T47D (cell line): ENCODE measurements around the gene DCLRE1C.
"Not testable (repeated sequence)": the region's sequence is repeated elsewhere in the genome, so short reads cannot be mapped to it uniquely, and the experiment has no call there.

Source experiments
- DNase-seq, 2 experiments: peaks; one replicate each; pipeline versions ENCODE4 v3.0.0 to v3.0.0-alpha.2; 2011 to 2012; ENCODE audit warnings: low read depth in 1 of 2, low spot score in 1 of 2
- JUND ChIP-seq: IDR thresholded peaks from 2 replicates; pipeline ENCODE4 v1.6.1; 2012; ENCODE audit warnings: low read depth
- in situ Hi-C: cut with HindIII; loops from 2 replicates; pipeline ENCODE4 v1.10.0; 2016; ENCODE audit warnings: low sequenced_read_pairs, low pct_unique_long_range_greater_than_20kb

DCLRE1C gene

DNA sequence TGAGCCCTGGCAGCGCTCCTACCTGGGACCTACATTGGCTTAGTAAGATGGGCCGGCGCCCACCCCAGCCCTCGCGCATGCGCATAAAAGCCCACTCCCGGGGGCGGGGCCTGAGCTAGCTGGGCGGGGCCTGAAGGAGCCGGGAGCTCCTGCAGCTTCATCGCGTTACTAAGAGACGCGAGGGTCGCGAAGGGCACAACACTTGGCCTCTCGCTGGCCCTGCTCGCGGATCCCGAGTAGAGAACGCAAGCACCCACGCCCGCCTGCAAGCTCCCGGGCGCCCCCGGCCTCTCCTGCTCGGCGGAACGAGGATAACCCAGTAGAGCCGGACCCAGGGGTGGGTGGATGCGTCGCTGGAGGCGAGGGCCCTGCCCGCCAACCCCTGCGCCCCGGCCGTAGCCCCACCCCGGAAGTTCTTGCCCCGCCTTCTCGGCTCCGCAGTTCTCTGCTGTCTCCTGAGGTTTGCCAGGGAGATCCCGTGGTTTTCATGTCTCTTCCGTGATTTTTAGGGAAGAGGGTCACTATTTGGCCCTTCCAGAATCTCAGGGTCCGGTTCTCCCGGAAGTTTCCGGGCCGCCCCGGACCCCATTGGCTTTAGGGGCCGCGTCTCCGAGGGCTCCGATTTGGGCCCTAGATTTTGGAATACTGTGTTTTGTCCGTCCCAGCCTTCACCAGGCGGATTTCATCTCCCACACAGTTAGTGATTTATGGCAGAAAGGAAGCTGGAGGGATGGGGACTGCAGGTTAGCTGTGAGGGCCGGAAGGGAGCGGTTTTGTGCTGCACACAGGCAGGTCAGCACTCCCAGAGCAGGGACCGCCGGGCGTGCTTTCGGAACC is 5.5 kb upstream of the DCLRE1C start, which contains the start of gene MEIG1:
Gene MEIG1, plus strand, starts transcription at position 168 of the 837 bp plus-strand sequence. CDS start 7,081 bp downstream, outside the sequence.
- peak; percentile 84 to 97 for DNase-seq
- no peak for TF ChIP-seq JUND
- in situ Hi-C loops, result no loop called here

DNA sequence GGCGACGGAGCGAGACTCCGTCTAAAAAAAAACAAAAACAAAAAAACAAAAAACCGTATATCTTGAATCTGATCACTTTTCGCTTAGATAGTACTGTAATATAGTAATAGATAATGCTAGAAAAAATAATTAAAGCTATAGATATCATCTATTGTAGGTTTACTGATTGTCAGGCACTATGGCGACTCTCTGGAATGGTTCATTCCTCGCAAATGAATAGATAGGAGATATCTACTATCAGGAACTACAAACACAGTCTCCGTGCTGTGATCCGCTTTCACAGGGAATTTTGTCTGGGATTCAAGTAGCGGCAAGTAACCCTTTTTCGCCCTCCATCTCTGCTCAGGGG is 5.0 kb upstream of the DCLRE1C start:
- DNase-seq, result no peak
- in situ Hi-C loops, result no loop called here
- TF ChIP-seq JUND, result no peak

DNA sequence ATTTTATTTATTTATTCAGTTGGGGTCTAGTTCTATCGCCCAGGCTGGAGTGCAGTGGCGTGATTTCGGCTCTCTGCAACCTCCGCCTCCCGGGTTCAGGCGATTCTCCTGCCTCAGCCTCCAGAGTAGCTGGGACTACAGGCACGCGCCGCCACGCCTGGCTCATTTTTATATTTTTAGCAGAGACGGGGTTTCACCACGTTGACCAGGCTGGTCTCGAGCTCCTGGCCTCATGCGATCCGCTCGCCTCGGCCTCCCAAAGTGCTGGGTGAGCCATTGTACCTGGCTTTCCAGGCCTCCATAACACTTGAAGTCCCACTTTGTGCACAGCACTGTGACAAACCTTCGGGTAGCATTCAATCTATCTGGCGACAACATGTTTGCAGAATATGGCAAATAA is 1.0 kb upstream of the DCLRE1C start:
- no peak for DNase-seq
- no peak for TF ChIP-seq JUND
- in situ Hi-C loops, result no loop called here

DNA sequence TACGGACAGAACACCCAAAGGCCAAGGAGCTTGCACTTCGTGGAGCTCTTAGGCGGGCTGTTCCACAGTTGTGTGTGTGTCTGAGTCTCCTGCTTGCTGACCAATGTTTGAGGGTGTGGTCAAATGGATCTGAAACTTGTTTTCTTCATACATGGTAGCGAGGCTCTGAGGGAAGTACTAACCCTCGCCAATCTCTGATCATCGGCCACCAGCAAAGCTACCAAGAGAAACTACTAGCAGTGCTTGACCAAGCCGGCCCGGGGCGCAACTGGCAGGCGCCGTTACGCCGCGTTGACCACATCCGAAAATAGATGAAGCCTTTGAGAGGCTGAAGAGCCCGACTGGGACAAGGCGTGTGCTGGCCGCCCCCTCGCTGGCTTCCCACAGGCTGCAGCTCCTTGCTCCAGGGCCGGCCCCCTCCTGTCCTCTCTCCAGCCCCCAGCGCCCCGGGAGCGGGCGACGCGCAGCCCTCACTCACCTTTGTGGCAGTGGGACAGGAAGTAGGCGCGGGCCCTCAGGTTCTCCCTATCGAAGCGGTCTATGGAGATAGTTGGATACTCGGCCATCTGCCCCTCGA is 384 bp downstream of the DCLRE1C start:
- in situ Hi-C loops, result no loop called here
- peak; percentile 41 to 65 for DNase-seq
- no peak for TF ChIP-seq JUND

DNA sequence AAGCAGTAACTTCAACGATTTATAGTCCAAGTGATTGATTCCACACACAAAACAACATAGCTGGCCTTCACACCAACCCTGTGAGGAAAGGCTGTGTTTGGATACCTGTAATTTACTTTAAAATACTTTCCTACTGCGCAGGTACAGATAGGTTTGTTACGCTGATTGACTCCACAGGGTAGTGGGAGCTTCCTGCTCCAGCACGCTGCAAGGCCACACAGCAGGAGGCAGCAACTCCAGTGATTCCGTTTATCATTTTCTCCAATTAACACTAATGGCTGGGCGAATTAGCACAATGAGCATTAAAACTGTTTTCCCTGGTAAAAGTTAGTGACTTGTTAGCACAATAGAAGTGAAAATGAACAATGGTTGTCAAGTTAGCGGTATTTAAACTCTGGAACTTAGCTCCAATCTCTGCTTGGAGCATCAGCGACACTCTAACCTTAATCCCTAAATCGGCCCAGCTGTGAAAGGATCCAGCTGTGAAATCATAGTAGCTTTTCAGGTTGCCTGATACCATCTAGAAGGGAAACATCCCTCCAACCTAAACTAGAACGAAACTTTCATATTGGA is 959 bp downstream of the DCLRE1C start:
- in situ Hi-C loops, result no loop called here
- TF ChIP-seq JUND, result no peak
- no peak for DNase-seq

DNA sequence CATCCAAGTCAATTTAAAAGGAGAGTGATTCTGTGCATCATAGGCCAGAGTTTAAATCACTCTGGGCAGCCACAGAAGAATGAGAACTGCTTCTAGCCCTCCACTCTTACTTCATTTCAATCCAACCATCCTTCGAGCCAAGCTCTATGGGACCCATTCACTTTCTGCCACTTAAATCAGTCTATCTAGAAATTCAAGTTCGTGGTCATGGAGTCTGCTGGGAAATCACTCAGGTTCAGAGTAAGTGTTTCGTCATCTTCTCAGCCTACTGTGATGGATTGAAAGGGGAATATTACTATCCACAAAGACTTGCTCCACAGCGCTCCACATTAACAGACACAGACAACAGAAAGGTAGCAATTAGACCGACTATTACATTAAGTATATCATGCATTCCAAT is 4.6 kb downstream of the DCLRE1C start:
- TF ChIP-seq JUND, result no peak
- in situ Hi-C loops, result no loop called here
- no peak for DNase-seq

DNA sequence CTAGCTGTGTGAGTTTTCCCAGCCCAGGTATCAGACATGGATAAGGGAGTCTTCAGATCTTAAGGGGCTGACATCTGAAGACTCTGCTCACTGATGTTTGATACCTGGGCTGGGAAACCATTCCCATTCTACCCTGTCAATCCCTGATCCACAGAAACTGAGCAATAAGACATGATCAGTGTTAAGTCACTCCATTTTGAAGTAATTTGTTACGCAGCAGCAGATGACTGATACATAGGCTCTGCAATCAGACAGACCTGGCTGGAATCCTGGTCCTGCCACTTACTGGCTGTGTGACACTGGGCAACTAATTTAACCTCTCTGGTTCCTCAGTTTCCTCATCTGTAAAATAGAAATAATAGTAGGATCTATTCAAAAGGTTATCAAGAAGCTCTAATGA is 6.6 kb downstream of the DCLRE1C start:
- TF ChIP-seq JUND, result no peak
- DNase-seq, result no peak
- in situ Hi-C loops, result no loop called here

DNA sequence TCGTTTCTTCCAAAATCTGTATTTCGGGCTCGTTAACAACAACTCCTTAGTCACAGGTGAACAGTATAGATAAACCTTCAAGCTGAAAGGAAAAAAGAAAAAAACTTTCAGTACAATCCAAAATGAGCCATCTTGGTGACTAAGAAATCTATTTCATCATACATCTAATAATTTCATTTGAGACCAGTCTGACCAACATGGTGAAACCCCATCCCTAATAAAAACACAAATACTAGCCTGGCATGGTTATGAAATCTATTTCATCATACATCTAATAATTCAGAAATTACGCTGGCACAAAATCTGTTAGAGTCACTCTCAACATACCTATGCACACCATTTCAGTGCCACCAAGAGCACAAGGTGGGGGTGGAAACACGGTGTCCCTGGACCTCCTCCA is 8.8 kb downstream of the DCLRE1C start:
- no peak for DNase-seq
- TF ChIP-seq JUND, result no peak
- in situ Hi-C loops, result no loop called here

DNA sequence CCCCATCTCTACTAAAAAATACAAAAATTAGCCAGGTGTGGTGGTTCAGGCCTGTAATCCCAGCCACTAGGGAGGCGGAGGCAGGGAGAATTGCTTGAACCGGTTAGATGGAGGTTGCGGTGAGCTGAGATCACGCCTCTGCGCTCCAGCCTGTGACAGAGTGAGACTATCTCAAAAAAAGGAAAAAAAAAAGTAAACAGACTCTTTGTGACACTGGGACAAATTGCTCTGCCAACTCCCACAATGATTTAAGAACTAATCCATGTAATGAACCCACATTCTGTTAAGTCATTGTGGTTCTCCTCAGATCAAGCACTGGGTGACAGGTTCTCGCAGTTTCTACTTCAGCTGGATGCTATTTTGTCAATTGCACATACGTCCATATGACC is 11.0 kb downstream of the DCLRE1C start:
- in situ Hi-C loops, DNase-seq: not testable (repeated sequence)

DNA sequence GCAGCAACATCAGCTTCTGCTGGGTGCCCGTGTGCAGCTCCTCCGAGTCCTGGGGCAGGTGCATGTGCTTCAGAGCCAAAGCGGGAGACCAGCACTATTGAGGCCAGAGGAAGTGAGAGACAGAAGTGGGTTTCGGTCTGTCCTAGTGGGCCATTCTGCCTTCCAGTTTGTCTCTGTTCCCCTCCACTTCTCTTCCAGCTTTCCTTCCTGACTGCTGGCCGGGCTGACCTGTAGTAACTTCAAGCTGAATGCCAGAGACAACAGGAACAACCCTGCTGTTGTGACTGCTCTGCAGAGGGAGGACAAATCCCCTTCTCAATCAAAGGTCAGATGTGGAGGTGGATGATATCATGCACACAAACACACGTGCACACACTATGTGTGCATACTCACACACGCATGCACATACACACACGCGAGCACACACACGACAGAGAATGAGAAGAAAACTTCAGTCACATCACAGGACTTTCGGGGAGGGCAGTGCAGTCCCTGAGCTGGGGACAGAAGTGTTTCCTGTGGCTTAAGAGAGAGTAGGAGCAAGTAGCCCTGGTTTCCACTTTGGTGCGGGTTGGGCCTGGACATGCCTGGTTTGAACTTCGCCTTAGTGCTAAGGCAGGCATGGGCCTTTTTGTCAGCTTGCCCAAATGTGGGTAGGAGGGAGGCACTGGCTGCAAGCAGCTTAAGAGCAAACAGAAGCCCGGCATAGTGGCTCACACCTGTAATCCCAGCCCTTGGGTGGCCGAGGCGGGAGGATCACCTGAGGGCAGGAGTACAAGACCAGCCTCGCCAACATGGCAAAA is 11.5 kb downstream of the DCLRE1C start:
- in situ Hi-C loops, DNase-seq: not testable (repeated sequence)

DNA sequence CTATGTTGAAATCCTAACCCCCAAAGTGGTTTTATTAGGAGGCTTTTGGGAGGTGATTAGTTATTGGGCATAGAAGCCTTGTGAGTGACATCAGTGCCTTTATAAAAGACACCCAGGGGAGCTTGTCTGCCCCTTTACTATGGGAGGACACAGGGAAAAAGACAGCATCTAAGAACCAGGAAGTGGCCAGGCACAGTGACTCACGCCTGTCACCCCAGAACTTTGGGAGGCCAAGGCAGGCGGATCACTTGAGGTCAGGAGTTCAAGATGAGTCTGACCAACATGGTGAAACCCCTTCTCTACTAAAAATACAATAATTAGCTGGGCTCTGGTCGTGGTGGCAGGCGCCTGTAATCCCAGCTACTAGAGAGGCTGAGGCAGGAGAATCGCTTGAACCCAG is 14.9 kb downstream of the DCLRE1C start:
- DNase-seq, in situ Hi-C loops: not testable (repeated sequence)

DNA sequence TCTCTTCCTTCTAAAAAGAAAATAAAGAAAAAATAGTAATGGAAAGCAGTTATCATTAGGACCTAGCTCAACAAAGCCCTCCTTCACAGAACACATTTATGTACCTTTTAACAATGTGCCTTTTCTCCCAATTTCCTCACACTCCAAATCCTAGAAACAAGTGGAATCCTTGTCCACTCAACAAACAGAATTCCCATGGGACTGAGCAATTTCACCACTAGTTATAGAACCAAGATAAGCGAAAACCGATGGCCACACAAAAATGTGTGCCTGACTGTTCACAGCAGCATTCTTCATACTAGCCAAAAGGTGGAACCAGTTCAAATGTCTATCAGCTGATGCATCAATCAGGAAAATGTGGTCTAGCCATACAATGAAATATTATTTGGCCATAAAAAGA is 17.3 kb downstream of the DCLRE1C start:
- in situ Hi-C loops, result no loop called here

DNA sequence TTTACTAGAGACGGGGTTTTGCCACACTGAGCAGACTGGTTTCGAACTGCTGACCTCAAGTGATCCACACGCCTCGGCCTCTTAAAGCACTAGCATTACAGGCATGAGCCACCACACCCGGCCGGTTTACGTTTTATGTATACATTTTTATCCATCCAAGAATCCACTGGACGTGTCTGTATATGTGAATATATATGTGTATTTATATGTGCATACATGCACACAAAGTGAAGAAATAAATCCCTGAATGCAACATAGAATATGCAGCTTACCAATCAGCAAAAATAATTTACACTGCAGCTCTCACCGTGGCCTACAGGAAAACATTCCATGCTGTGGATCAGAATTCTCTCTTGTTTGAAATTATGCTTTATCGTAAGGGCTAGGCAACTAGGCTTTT is 23.3 kb downstream of the DCLRE1C start:
- TF ChIP-seq JUND, result no peak
- in situ Hi-C loops, result no loop called here
- DNase-seq, result no peak

More for the DNA sequence above, 17.3 kb downstream of the DCLRE1C start:
- DNase-seq, result no peak
- no peak for TF ChIP-seq JUND
